ENCODE measurements around the gene PAQR3. TPM values are rescaled to one million over a fixed set of nuclear protein-coding genes. Genes with fewer than 3 reads are reported as not detected.
"Not testable (repeated sequence)": the region's sequence is repeated elsewhere in the genome, so short reads cannot be mapped to it uniquely, and the experiment has no call there.

The PAQR3 gene
- total and polyA plus RNA-seq, 4 donors = 4.6 to 11.7 (median 9.8) TPM

GRCh38 chr4:78880874-78881492 lies 58.3 kb downstream of the PAQR3 start:
- ATAC-seq (ENCODE audit: low FRiP score) = no peak
- Histone ChIP-seq H3K9me3 (ENCODE audit: control insufficient read depth, low read length) (no peaks in the 10 kb centered on the region), H3K4me3 (ENCODE audit: low read length in 2 of 2) (no peak overlapping the region), H3K27ac (ENCODE audit: low read depth in 1 of 2, low read length in 2 of 2) (no peak overlapping the region), H3K4me1 (ENCODE audit: control insufficient read depth in 1 of 2, insufficient read depth in 2 of 2, low read length in 2 of 2) (no peaks in the 10 kb centered on the region), H3K36me3 (ENCODE audit: control insufficient read depth in 1 of 2, insufficient read depth in 2 of 2, low read length in 1 of 2) (no peaks in the 10 kb centered on the region), H3K27me3 (ENCODE audit: control insufficient read depth in 1 of 2, insufficient read depth in 2 of 2, low read length in 1 of 2) (no peaks in the 10 kb centered on the region)
- DNase-seq = no peak
- intact Hi-C loops (cut with DNase I) = no loop called here

DNA sequence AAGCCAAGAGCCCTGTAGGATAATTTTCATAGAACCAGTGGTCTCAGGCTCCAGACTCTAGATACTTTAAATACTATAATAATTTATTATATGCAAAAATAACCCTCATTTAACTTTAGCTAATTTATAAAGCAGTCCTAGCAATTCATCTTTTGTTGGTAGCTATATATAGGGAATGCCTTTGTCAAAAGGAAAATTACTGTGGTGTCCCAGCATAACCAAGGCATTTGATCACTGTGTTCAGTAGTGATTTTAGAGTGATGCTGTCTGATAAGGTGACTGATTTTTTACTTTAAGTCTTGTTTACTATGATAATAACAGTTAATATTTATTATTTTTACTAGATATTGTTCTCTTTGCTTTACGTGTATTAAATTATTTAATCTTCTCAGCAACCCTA lies 61.2 kb downstream of the PAQR3 start:
- ATAC-seq (ENCODE audit: low FRiP score) = no peak
- Histone ChIP-seq H3K9me3 (ENCODE audit: control insufficient read depth, low read length) (no peaks in the 10 kb centered on the region), H3K27me3 (ENCODE audit: control insufficient read depth in 1 of 2, insufficient read depth in 2 of 2, low read length in 1 of 2) (no peaks in the 10 kb centered on the region), H3K36me3 (ENCODE audit: control insufficient read depth in 1 of 2, insufficient read depth in 2 of 2, low read length in 1 of 2) (peaks cover 0 to 1% of the 10 kb centered on the region in 2 donors), H3K4me3 (ENCODE audit: low read length in 2 of 2) (no peak overlapping the region), H3K4me1 (ENCODE audit: control insufficient read depth in 1 of 2, insufficient read depth in 2 of 2, low read length in 2 of 2) (no peaks in the 10 kb centered on the region), H3K27ac (ENCODE audit: low read depth in 1 of 2, low read length in 2 of 2) (no peak overlapping the region)
- intact Hi-C loops (cut with DNase I) = no loop called here
- DNase-seq = no peak
- 86 to 88% methylated on average over 1 of the region's 1 CpG for WGBS, 2 donors

GRCh38 chr4:78876568-78877320 lies 62.5 kb downstream of the PAQR3 start:
- WGBS, 2 donors = 89 to 90% methylated on average over 5 of the region's 5 CpGs
- H3K36me3 ChIP-seq (ENCODE audit: control insufficient read depth in 1 of 2, insufficient read depth in 2 of 2, low read length in 1 of 2) = peaks cover 0 to 1% of the 10 kb centered on the region in 2 donors
- H3K27ac ChIP-seq (ENCODE audit: low read depth in 1 of 2, low read length in 2 of 2) = no peak overlapping the region
- no peak for DNase-seq
- no peak for ATAC-seq (ENCODE audit: low FRiP score)
- intact Hi-C loops (cut with DNase I) = no loop called here
- no peaks in the 10 kb centered on the region for H3K27me3 ChIP-seq (ENCODE audit: control insufficient read depth in 1 of 2, insufficient read depth in 2 of 2, low read length in 1 of 2)
- H3K4me3 ChIP-seq (ENCODE audit: low read length in 2 of 2) = no peak overlapping the region
- H3K9me3 ChIP-seq (ENCODE audit: control insufficient read depth, low read length) = no peaks in the 10 kb centered on the region
- H3K4me1 ChIP-seq (ENCODE audit: control insufficient read depth in 1 of 2, insufficient read depth in 2 of 2, low read length in 2 of 2) = no peaks in the 10 kb centered on the region

DNA sequence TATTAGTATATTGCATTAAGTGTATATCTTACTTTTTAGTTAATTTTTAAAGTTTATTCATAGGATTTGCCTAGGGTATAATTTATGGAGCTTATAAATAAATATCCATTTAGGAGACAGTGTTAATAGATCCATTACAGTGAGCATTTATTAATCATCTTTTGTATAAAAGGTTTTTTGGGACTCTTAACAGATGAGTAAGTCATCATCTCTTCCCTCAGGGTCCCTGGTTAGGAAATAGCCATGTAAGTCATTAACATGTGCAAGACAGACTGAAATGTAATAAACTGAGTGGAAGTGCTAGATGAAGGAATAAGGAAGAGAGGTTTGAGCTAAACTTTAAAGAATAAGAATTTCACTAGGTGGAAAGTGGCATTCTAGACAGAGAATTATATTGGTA lies 69.2 kb downstream of the PAQR3 start:
- no peak overlapping the region for H3K4me3 ChIP-seq (ENCODE audit: low read length in 2 of 2)
- DNase-seq (no peak), ATAC-seq (ENCODE audit: low FRiP score) (no peak)
- H3K36me3 ChIP-seq (ENCODE audit: control insufficient read depth in 1 of 2, insufficient read depth in 2 of 2, low read length in 1 of 2) = peaks cover 0 to 3% of the 10 kb centered on the region in 2 donors
- no peak overlapping the region for H3K27ac ChIP-seq (ENCODE audit: low read depth in 1 of 2, low read length in 2 of 2)
- no peaks in the 10 kb centered on the region for H3K4me1 ChIP-seq (ENCODE audit: control insufficient read depth in 1 of 2, insufficient read depth in 2 of 2, low read length in 2 of 2)
- intact Hi-C loops (cut with DNase I) = no loop called here
- H3K27me3 ChIP-seq (ENCODE audit: control insufficient read depth in 1 of 2, insufficient read depth in 2 of 2, low read length in 1 of 2) = no peaks in the 10 kb centered on the region
- H3K9me3 ChIP-seq (ENCODE audit: control insufficient read depth, low read length) = no peaks in the 10 kb centered on the region

- intact Hi-C loops (cut with DNase I) = loop anchor here in 1 of 2 donors (5.0 kb wide), 1 partner anchor 256 kb away; no protein-coding TSS in a partner anchor
- ATAC-seq (ENCODE audit: low FRiP score); H3K27ac ChIP-seq (ENCODE audit: low read depth in 1 of 2, low read length in 2 of 2); H3K9me3 ChIP-seq (ENCODE audit: control insufficient read depth, low read length); H3K36me3 ChIP-seq (ENCODE audit: control insufficient read depth in 1 of 2, insufficient read depth in 2 of 2, low read length in 1 of 2); H3K4me3 ChIP-seq (ENCODE audit: low read length in 2 of 2); H3K27me3 ChIP-seq (ENCODE audit: control insufficient read depth in 1 of 2, insufficient read depth in 2 of 2, low read length in 1 of 2); H3K4me1 ChIP-seq (ENCODE audit: control insufficient read depth in 1 of 2, insufficient read depth in 2 of 2, low read length in 2 of 2): not testable (repeated sequence)
- WGBS, 2 donors = 90 to 94% methylated on average over 5 of the region's 5 CpGs
- DNase-seq = peak in 1 of 2 donors; percentile 41
These were observed 70.5 kb downstream of the PAQR3 start for GRCh38 chr4:78868712-78869111.

GRCh38 chr4:78865451-78865850 lies 73.8 kb downstream of the PAQR3 start:
- no peaks in the 10 kb centered on the region for H3K36me3 ChIP-seq (ENCODE audit: control insufficient read depth in 1 of 2, insufficient read depth in 2 of 2, low read length in 1 of 2)
- no peak for ATAC-seq (ENCODE audit: low FRiP score)
- H3K4me1 ChIP-seq (ENCODE audit: control insufficient read depth in 1 of 2, insufficient read depth in 2 of 2, low read length in 2 of 2) = no peaks in the 10 kb centered on the region
- WGBS, 2 donors = 97 to 98% methylated on average over 2 of the region's 2 CpGs
- no peak for DNase-seq
- H3K4me3 ChIP-seq (ENCODE audit: low read length in 2 of 2) = no peak overlapping the region
- intact Hi-C loops (cut with DNase I) = loop anchor here (2.0 to 5.0 kb wide), 2 partner anchors 253 to 255 kb away; no protein-coding TSS in a partner anchor
- H3K27me3 ChIP-seq (ENCODE audit: control insufficient read depth in 1 of 2, insufficient read depth in 2 of 2, low read length in 1 of 2) = no peaks in the 10 kb centered on the region
- no peak overlapping the region for H3K27ac ChIP-seq (ENCODE audit: low read depth in 1 of 2, low read length in 2 of 2)
- H3K9me3 ChIP-seq (ENCODE audit: control insufficient read depth, low read length) = no peaks in the 10 kb centered on the region

GRCh38 chr4:78864405-78865024 lies 74.7 kb downstream of the PAQR3 start:
- no peaks in the 10 kb centered on the region for H3K9me3 ChIP-seq (ENCODE audit: control insufficient read depth, low read length)
- no peak overlapping the region for H3K4me3 ChIP-seq (ENCODE audit: low read length in 2 of 2)
- no peaks in the 10 kb centered on the region for H3K4me1 ChIP-seq (ENCODE audit: control insufficient read depth in 1 of 2, insufficient read depth in 2 of 2, low read length in 2 of 2)
- DNase-seq = no peak
- no peaks in the 10 kb centered on the region for H3K27me3 ChIP-seq (ENCODE audit: control insufficient read depth in 1 of 2, insufficient read depth in 2 of 2, low read length in 1 of 2)
- H3K27ac ChIP-seq (ENCODE audit: low read depth in 1 of 2, low read length in 2 of 2) = no peak overlapping the region
- 32% methylated on average over 3 of the region's 3 CpGs for WGBS, 2 donors
- intact Hi-C loops (cut with DNase I) = loop anchor here (2.0 to 5.0 kb wide), 2 partner anchors 252 to 254 kb away; no protein-coding TSS in a partner anchor
- ATAC-seq (ENCODE audit: low FRiP score) = peak; percentile 81
- H3K36me3 ChIP-seq (ENCODE audit: control insufficient read depth in 1 of 2, insufficient read depth in 2 of 2, low read length in 1 of 2) = no peaks in the 10 kb centered on the region

DNA sequence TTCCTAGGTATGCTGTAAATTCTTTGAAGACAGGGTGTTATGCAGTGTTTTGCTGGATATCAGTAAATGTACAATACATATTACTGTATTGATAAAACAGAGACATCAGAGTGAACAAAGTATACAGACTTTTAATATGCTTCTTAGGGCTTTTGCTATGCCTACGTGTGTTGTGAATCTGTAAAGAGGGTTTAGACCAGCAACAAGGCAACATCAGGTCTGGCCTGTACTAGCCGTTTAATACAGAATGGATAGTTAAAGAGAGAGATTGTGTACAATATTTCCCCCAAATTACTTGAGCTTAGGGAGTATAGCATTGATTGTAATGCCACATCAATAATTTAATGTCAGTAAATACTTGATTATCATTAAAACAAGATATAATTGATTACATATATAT lies 75.2 kb downstream of the PAQR3 start:
- H3K4me1 ChIP-seq (ENCODE audit: control insufficient read depth in 1 of 2, insufficient read depth in 2 of 2, low read length in 2 of 2) = no peaks in the 10 kb centered on the region
- H3K9me3 ChIP-seq (ENCODE audit: control insufficient read depth, low read length) = no peaks in the 10 kb centered on the region
- ATAC-seq (ENCODE audit: low FRiP score) (no peak), DNase-seq (no peak)
- no peaks in the 10 kb centered on the region for H3K36me3 ChIP-seq (ENCODE audit: control insufficient read depth in 1 of 2, insufficient read depth in 2 of 2, low read length in 1 of 2)
- WGBS, 2 donors = 69 to 81% methylated on average over 2 of the region's 2 CpGs
- no peaks in the 10 kb centered on the region for H3K27me3 ChIP-seq (ENCODE audit: control insufficient read depth in 1 of 2, insufficient read depth in 2 of 2, low read length in 1 of 2)
- H3K27ac ChIP-seq (ENCODE audit: low read depth in 1 of 2, low read length in 2 of 2) = no peak overlapping the region
- intact Hi-C loops (cut with DNase I) = loop anchor here in 1 of 2 donors (2.0 kb wide), 1 partner anchor 253 kb away; no protein-coding TSS in a partner anchor
- H3K4me3 ChIP-seq (ENCODE audit: low read length in 2 of 2) = no peak overlapping the region
